GM12801 (cell line): ENCODE data around the gene GALNT17.

ENCODE experiments used
- TF ChIP-seq, protein P1 (sequence below): IDR thresholded peaks from one replicate; pipeline ENCODE4 v1.5.1; 2011; ENCODE audit warnings: control low read depth; ENCODE audit not compliant: insufficient read length; ENCODE audit errors: extremely low read depth

Gene GALNT17

DNA sequence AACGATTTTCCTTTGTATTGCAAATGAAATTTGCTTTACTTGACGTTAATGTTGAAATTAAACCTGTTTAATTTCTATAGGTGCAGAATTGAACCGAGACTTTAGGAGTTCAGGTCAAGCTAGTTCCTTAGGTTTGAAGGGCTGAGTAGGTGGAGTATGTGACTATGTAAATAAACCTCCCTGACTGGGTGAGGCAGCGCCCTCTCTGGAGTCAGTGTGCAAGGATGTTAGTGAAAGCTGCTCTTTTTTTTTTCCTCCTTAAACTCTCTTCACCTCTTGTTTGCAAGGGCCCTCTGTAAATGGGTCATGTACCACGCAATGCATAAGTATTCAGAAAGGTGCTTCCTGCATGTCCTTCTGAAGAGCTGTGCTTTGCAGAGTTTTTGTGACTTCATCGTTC, 33.8 kb downstream of the GALNT17 start:
- TF ChIP-seq, protein P1, sequence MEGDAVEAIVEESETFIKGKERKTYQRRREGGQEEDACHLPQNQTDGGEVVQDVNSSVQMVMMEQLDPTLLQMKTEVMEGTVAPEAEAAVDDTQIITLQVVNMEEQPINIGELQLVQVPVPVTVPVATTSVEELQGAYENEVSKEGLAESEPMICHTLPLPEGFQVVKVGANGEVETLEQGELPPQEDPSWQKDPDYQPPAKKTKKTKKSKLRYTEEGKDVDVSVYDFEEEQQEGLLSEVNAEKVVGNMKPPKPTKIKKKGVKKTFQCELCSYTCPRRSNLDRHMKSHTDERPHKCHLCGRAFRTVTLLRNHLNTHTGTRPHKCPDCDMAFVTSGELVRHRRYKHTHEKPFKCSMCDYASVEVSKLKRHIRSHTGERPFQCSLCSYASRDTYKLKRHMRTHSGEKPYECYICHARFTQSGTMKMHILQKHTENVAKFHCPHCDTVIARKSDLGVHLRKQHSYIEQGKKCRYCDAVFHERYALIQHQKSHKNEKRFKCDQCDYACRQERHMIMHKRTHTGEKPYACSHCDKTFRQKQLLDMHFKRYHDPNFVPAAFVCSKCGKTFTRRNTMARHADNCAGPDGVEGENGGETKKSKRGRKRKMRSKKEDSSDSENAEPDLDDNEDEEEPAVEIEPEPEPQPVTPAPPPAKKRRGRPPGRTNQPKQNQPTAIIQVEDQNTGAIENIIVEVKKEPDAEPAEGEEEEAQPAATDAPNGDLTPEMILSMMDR = no peak

DNA sequence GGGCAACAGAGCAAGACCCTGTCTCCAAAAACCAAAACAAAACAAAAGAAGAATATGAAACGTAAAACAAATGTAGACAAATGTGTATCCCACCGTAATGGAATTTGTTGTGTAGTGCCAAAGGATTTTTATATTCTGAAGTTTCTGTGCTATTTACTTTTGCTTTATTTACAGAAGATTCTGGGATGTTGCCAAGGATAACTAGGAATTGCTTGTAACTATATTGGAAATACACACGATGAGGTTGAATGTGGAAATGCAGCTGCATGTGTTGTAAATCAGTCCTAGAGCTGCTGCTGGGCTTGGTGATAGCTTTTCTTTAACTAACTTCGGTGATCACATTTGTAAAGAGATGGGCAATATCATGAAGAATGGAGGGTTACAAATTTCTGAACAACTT, 39.5 kb downstream of the GALNT17 start:
- TF ChIP-seq, protein P1 = no peak

DNA sequence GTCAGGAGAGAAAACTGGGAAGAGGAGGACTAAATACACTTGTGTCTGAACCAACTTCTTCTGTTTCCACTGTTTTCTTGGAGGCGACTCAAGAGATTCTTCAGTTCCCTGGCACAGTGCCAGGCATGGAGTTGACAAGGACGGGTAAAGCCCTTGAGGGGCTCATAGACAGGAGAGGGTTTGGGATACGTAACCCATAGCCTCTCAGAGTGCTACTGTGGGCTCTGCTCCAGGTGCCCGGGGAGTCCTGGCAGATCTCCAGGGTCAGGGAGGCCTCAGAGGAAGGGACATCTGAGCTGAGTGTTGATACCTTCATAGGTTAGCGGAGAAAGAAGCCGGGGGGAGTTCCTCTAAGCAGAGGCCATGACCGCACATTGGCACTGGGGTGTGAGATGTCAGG, 42.0 kb downstream of the GALNT17 start:
- TF ChIP-seq, protein P1 = no peak

DNA sequence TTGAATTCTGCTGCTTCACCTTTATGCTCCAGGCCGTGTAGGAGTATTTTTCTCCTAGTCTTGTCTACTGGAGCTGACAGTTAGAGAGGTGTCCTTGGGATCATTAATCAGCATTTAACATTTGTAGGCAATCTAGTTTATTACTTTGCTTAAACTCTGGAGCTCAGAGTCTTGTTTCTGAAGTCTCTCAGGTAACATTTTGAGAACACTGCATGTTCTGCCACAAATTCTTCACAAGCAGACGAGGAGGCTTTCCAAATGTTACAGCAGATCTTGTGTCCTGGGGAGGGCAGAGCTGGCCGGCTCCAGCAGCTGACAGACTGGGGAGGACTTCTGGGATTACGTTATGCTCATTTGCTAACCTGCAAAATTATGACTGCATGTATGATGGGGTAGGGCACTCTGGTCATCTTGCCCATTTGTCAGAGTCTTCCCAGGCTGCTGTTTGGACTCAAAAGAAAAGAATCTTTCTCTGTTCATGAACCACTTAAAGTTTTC, 50.5 kb downstream of the GALNT17 start:
- TF ChIP-seq, protein P1 = no peak

DNA sequence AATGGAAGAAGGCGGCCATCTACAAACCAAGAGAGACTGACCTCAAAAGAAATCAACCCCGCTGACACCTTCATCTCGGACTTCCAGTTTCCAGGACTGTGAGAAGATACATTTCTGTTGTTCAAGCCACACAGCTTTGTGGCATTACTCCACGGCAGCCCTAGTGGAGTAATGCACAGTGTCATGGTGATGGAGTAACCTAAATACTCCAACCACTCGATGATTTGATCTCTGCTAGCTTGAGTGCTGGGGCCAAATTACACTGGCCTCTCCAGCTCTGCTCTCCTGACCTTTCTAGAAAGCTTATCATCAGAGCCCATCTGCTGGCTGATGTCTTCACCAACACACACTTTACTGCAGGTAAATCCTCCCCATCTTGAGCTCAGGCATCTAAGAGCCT, 52.2 kb downstream of the GALNT17 start:
- TF ChIP-seq, protein P1 = no peak

DNA sequence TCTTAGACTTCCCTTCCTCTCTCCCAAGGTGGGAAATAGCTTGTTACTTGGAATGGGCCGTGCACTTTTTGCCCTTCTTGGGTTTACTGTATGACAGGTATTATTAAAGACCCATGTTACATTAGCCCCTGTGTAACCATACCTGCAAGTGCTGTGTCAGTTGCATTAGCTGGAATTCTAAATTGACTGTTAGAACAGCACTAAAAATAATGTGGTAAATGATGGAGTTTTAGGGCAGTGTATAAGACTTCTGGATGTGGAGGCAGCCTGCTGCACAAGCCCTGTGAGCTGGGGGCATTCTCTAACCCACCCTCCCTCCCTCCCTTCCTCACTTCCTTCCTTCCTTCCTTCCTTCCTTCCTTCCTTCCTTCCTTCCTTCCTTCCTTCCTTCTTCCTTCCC, 52.7 kb downstream of the GALNT17 start:
- TF ChIP-seq, protein P1 = no peak

DNA sequence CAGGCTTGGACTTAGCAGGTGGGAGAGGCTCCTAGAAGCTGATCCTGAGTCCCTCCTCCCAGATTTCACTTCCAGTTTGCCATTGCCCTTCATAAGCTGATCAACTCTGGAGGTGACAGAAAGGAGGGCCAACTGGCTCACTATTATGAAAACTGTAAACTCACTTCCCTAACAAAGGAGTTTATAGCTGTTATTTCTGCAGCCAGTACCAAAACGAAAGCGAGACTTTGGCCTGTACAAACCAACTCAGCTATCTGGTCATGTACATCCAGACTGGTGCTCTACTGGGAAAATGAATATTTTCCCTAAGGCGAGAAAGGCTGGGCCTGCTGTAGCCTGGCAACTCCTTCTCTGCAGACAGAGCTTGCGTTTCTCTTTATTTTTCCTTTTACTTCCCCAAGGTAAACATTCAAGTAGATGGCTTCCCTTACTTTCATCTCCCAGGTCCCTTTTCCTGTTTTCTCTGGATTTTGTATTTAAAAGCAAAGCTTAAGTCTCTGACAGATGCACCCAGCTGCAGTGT, 54.7 kb downstream of the GALNT17 start:
- TF ChIP-seq, protein P1 = no peak
